HG02798 (cell line): ENCODE measurements around the gene ABLIM1.
A peak's percentile ranks its signal among the peaks of the same experiment; 100 is the strongest.

Experiments
- ATAC-seq: cut with Tn5 transposase; IDR thresholded peaks from one replicate; pipeline ENCODE4 v1.9.1; 2021; ENCODE audit warnings: mild to moderate bottlenecking; ENCODE audit not compliant: unreplicated experiment, poor library complexity

ABLIM1 gene

DNA sequence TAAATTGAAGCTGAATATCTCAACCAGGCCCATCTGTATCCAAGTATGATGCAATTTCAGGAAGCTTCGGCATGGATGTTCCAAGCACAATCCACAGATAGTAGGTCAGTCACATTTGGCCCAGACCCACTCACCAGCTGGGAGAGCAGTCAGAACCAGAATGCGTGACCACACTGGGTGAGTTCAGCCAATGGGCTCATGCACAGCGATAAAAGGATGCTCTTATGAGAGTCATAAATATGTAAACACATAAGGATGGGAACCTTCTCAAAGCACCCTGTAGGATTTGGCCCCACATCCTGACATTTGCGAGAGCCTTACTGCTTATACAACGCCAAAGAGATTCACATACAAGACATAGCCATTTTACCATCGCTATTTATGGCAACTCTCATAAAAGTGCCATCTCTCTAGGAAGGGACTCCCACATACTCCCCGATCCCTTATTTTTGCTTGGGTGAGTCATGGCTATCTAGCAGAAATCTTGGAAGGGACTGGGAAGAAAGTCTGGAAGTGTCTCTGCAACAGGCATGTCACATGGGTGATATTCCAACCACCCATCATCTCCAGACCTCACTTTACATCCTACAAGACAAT, 256.8 kb downstream of the ABLIM1 start:
- ATAC-seq = no peak

DNA sequence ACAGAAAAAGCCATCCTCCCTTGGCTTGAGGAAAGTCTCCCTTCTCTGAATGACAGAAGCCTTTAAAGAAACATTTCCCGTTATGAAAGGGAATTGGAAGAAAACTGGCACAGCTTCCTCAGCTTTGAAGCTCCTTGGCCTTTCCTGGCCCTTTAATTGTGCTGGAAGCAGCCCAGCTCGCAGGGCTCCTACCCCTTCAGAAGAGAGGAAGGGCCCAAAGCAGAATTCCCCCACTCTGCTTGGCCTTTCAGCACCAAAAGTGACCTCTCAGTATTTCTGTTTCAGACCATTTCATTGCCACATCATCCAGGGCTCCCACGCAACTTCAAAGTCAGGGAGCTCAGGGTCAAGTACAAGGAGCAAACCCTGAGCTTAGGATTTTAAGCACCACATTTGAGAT, 258.0 kb downstream of the ABLIM1 start:
- ATAC-seq = no peak

DNA sequence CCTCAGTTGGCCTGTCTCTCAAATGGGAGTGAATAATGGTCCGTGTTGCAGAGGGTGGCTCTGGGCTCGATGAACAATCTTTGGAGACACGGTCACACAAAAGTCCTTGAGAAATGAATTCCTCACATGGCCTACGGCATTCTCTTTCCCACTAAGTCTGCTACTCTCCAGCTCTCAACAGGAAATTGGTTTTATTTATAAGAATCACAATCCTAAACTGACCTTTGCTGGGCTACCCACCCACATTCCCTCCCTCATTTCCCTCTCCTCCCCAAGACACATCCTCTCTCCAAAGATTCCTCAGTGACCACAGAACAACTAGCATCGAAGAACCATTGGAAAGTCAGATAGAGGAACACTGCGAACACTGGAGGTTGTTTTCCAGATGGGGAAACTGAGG, 258.5 kb downstream of the ABLIM1 start:
- no peak for ATAC-seq

DNA sequence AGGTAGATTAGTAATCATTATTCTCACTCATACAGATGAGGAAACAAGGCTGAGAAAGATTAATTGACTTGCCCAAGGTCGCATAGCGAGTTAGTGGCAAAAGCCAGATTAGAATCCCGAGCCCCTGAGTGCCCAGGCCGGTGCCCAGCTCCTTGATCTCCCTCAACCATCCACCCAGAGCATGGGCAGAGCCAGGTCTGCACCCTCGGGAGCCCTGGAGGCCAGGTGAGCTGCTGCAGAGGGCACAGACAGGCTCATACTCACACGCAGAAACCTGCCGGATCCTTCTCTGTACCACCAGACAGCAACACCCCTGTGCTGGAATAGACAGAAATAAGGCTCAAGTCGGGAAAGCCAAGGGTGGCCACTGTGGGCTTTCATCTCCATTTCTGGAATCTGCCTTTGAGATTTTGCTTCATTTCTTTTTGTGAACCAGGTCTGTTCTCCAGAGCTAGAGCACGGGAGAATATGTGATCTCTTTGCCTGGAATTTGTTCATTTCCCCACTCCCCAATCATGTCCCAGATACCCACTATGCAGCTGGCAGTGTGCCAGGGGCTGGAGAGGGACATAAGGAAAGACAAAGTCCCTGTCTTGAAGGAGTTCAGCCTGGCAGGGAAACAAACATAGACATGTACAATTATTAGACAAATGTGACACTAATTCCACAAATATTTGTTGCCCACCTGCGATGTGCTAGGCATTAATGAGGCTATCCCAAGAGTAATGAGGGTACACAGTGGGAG, 259.3 kb downstream of the ABLIM1 start:
- no peak for ATAC-seq

- ATAC-seq = peak; percentile 50
Measured at GRCh38 chr10:114397651-114398145, 260.4 kb downstream of the ABLIM1 start.

DNA sequence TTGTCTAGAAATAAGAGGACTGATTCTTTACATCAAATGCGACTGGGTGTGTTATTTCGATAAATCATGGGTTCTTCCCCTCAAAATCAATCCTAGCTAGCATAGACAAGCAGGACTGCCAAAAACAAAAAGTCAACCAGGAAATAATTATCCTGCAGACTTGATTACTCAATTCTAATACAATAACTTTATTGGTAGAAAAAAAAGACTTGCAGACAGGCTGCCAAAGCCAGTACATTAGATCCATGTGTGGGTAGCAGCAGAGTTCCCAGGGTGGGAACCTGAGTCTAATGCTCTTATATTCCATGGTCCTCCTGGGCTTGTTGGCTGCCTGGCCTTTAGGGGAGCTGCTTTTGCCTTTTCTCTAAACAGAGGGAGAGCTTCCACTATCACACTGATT, 261.6 kb downstream of the ABLIM1 start:
- ATAC-seq = no peak

GRCh38 chr10:114395366-114396022, 262.6 kb downstream of the ABLIM1 start:
- no peak for ATAC-seq

GRCh38 chr10:114394531-114394930, 263.5 kb downstream of the ABLIM1 start:
- ATAC-seq = no peak

DNA sequence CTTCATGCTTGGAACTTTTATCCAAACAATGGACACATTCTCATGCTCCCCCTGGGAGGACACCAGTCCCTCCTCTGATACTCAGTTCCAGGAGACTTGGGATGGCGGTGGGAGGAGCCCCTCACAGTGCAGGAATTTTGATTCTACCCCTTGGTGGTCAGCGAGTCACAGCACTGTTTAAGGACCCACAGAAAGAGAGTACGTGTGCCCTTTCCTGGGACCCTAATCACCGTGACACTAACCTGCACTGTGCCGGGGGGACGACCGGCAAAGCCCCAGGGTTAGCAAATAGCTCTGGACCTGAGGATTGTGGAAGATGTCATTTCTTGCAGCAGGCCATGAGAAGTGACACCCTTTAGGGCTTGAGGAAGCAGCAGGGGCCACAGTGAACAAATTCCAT, 264.2 kb downstream of the ABLIM1 start:
- ATAC-seq = no peak

DNA sequence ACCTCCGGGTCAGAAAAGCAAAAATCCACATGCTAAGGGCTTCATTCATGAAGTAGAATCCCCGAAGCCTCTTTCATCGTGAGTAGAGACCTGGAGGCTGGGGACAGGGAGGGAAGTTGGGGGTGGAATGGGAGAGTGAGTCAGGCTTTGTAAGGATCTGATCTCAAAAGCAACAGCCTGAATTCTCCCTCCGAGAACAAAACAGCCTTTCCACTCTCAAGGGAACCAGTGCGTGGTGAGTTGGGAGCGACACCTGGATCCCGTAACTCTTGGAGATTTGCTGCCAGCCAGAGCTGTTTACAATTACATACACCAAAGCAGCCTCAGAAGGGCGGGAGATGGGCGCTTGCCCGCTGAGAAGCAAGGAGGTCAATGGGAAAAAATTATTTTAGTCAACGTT, 264.6 kb downstream of the ABLIM1 start:
- ATAC-seq = no peak

- ATAC-seq = no peak
Measured at GRCh38 chr10:114392112-114392835, 265.8 kb downstream of the ABLIM1 start.

GRCh38 chr10:114391599-114391998, 266.5 kb downstream of the ABLIM1 start:
- no peak for ATAC-seq

- no peak for ATAC-seq
Measured at GRCh38 chr10:114389426-114389825, 268.6 kb downstream of the ABLIM1 start.

DNA sequence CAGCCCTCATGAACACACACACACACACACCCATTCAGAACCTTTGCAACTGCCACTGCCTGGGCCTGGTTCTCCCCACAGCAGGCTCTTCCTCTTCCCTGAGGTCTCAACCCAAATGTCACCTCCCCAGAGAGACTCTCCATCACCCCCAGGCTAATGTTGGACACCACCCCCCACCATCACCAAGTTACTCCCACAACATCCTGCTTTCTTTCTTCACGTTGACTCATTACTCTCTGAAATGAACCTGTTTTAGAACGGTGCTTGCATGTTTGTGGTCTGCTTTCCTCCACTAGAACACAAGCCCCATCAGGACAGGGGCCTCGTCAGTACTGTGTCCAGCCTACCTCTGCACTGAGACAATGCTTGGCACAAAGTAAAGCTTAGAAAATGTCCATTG, 269.8 kb downstream of the ABLIM1 start:
- peak; percentile 70 for ATAC-seq

GRCh38 chr10:114387784-114388183, 270.3 kb downstream of the ABLIM1 start:
- ATAC-seq = no peak

GRCh38 chr10:114386452-114386851, 271.6 kb downstream of the ABLIM1 start:
- no peak for ATAC-seq

DNA sequence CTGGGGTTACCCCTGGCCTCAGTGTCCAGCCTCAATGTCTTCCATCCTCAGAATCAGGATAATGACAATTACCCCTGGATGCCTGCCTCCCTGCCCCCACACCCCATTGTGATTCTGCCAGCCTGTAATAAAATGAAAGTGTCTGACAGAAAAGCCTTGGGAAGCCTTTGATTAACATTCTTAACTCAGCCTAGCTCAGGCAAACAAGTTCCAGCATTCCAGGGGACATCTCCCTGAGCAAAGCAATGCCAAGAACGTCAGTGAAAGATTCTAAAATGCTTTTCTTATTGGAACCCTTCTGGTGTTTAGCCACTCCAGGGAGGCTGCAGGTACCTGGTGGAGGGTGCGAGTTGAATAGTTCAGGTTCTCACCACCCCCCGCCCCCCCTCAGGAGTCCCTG, 272.5 kb downstream of the ABLIM1 start:
- ATAC-seq = no peak

DNA sequence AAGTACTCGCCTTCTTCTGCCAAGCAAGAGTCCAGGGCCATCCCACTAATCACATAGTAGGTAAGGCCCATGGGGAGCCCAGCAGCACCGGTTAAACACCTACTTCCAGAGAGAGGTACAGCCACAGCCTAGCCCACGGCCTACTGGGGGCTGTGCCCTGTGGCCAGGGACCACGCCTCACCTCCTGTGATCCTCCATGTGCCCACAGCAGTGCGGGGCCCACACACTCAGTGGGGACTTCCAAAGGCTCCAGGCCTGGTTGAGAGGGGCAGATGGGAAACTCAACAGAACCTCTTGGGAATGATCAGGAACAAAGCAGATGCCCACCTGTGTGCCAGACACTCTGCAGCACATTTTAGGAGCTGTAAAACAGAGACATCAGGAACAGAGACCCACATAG, 273.5 kb downstream of the ABLIM1 start:
- ATAC-seq = no peak

DNA sequence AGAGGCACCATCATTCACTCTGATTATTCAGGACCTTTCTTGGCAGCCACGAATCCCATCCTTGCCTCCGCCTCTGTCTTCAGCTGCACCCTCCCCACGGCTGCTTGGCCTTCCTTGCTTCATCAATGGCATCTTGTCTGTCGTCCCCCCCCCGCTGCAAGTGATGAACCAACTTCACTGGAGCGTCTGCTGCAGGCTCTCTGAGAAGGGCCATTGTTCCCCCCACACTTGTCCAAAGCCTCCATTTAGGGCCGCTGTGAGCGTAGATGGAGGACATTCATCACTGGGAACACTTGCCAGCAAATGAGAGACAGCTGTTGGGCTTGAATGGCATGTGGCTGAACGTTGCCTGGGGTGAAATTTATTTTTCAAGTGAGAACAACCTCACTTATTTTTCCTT, 273.9 kb downstream of the ABLIM1 start:
- ATAC-seq = no peak
